ENCODE measurements around the gene NOS1. TPM values are rescaled to one million over a fixed set of nuclear protein-coding genes. Genes with fewer than 3 reads are reported as not detected.

The NOS1 gene
- total RNA-seq, 1 donor from 2014 or later, result 0.05 TPM

DNA sequence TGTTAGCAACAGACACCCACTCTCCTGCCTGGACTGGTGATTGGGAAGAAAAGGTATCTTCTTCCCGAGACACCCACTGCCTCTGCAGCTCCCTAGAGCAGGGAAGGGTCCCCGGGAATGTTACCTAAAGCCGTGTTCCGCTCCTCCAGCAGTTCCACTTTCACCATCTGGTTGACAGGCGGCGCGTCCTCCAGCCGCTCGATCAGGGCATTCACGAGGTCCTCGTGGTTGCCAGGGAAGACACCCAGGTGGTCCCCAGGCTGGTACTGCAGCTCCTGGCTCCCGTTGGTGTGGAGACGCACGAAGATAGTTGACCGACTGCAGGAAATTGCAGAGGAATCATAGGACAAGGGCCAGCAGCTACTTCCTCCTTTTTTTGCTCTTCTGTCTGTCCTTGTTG, 127.0 kb downstream of the NOS1 start:
- Mint-ChIP-seq H3K9me3 (ENCODE audit: unreplicated experiment) (no peaks in the 10 kb centered on the region), H3K36me3 (ENCODE audit: low read depth, unreplicated experiment) (no peaks in the 10 kb centered on the region), H3K27ac (ENCODE audit: unreplicated experiment) (no peak overlapping the region), H3K27me3 (ENCODE audit: unreplicated experiment) (no peaks in the 10 kb centered on the region), H3K4me3 (ENCODE audit: unreplicated experiment) (no peak overlapping the region), H3K4me1 (ENCODE audit: unreplicated experiment) (no peaks in the 10 kb centered on the region)
- no peak for DNase-seq (ENCODE audit: low spot score)
- TF ChIP-seq, protein P1, sequence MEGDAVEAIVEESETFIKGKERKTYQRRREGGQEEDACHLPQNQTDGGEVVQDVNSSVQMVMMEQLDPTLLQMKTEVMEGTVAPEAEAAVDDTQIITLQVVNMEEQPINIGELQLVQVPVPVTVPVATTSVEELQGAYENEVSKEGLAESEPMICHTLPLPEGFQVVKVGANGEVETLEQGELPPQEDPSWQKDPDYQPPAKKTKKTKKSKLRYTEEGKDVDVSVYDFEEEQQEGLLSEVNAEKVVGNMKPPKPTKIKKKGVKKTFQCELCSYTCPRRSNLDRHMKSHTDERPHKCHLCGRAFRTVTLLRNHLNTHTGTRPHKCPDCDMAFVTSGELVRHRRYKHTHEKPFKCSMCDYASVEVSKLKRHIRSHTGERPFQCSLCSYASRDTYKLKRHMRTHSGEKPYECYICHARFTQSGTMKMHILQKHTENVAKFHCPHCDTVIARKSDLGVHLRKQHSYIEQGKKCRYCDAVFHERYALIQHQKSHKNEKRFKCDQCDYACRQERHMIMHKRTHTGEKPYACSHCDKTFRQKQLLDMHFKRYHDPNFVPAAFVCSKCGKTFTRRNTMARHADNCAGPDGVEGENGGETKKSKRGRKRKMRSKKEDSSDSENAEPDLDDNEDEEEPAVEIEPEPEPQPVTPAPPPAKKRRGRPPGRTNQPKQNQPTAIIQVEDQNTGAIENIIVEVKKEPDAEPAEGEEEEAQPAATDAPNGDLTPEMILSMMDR (IDR thresholded peaks at IDR 0.05; ENCODE audit: unreplicated experiment), result no peak

DNA sequence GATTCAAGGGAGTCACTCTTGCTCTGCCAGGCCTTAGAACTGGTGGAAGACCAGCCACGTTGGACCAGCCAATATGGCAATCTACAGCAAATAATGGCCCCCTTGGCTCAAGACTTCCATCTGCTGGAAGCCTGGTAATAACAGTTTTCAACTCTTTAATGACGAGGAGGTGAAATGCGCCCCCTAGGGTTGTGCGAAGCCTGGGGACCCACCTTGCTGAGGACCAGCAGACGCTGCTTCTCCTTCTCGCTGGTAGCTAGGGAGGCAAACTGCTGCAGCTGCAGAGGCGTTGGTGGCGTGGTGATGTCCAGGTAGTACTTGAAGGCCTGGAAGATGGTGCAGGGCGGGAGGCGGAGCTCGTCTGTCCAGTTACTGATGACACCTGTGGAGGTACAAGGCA, 129.7 kb downstream of the NOS1 start:
- DNase-seq (ENCODE audit: low spot score), result no peak
- TF ChIP-seq, protein P1 (IDR thresholded peaks at IDR 0.05; ENCODE audit: unreplicated experiment), result no peak
- Mint-ChIP-seq H3K4me3 (ENCODE audit: unreplicated experiment) (no peak overlapping the region), H3K4me1 (ENCODE audit: unreplicated experiment) (no peaks in the 10 kb centered on the region), H3K36me3 (ENCODE audit: low read depth, unreplicated experiment) (no peaks in the 10 kb centered on the region), H3K9me3 (ENCODE audit: unreplicated experiment) (no peaks in the 10 kb centered on the region), H3K27me3 (ENCODE audit: unreplicated experiment) (no peaks in the 10 kb centered on the region), H3K27ac (ENCODE audit: unreplicated experiment) (no peak overlapping the region)

DNA sequence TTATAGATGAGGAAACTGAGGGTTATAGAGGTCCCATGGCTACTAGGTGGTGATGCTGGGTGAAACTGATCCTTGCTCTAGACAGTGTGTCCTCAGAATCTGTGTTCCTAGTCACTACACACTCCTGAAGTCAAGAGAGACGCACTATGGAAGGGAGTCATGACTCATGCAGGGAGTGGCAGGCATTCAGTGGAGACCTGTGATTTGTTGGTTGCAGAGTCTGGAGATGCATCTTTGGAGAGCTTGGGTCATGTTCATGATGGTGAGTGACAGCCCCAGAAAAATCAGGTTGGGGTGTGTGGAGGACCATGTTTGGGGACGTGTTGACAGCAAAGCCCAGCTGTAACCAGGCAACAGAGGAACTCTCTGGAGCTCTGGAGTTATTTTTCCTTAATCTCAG, 133.2 kb downstream of the NOS1 start:
- TF ChIP-seq, protein P1 (IDR thresholded peaks at IDR 0.05; ENCODE audit: unreplicated experiment), result no peak
- no peaks in the 10 kb centered on the region for H3K36me3 Mint-ChIP-seq (ENCODE audit: low read depth, unreplicated experiment)
- no peaks in the 10 kb centered on the region for H3K9me3 Mint-ChIP-seq (ENCODE audit: unreplicated experiment)
- H3K27me3 Mint-ChIP-seq (ENCODE audit: unreplicated experiment), result peaks cover 1% of the 10 kb centered on the region
- H3K4me3 Mint-ChIP-seq (ENCODE audit: unreplicated experiment), result no peak overlapping the region
- no peaks in the 10 kb centered on the region for H3K4me1 Mint-ChIP-seq (ENCODE audit: unreplicated experiment)
- no peak for DNase-seq (ENCODE audit: low spot score)
- no peak overlapping the region for H3K27ac Mint-ChIP-seq (ENCODE audit: unreplicated experiment)

DNA sequence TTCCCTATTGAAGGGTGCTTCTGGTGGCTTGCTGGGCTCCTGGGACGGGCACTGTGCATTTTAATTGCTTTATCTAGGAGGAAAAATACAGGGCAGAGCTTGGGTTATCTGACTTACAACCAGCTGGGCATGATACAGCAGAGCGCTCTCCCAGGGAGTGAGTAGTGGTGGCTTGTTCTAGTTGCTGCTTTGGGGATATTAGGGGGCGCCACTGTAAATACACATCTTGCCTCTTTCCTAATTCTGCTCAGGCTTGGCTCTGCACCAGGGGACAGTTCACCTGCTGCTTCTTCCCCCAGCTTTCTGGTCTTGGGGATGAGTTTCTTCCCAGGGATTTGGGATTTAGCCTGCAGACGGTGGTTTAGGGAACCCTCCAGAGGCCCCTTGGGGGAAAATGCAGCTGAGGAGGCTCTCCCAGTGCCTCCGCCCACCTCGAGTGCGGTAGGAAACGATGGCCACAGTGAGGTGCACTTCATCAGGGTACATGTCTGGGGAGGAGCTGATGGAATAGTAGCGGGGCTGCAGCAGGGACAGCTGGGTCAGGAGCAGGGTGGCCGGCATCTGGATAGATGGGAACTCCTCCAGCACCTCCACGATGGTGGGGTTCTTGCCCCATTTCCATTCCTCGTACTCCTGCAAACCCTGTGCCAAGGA, 134.3 kb downstream of the NOS1 start:
- Mint-ChIP-seq H3K27me3 (ENCODE audit: unreplicated experiment) (peaks cover 1% of the 10 kb centered on the region), H3K4me3 (ENCODE audit: unreplicated experiment) (no peak overlapping the region), H3K4me1 (ENCODE audit: unreplicated experiment) (no peaks in the 10 kb centered on the region), H3K9me3 (ENCODE audit: unreplicated experiment) (no peaks in the 10 kb centered on the region), H3K27ac (ENCODE audit: unreplicated experiment) (no peak overlapping the region), H3K36me3 (ENCODE audit: low read depth, unreplicated experiment) (no peaks in the 10 kb centered on the region)
- DNase-seq (ENCODE audit: low spot score), result no peak
- TF ChIP-seq, protein P1 (IDR thresholded peaks at IDR 0.05; ENCODE audit: unreplicated experiment), result no peak

DNA sequence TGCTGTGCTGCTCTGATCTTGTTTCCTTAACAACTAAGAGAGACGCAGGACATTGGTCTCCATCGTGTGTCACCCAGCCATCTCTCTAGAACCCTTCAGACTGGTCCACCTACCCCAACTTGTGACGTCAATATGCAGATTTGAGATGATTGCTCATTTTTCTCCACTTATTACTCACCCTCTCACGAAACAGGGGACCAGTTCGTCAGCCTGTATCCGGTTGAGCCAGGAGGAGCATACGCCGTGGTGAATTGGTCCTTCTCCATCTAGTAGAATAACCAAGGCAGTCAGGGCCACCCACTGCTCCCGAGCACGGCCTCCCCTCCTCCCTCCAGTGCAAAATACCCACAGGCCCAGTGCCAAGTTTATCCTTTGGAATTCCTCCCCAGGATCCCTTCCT, 134.9 kb downstream of the NOS1 start:
- Mint-ChIP-seq H3K27ac (ENCODE audit: unreplicated experiment) (no peak overlapping the region), H3K36me3 (ENCODE audit: low read depth, unreplicated experiment) (no peaks in the 10 kb centered on the region), H3K4me1 (ENCODE audit: unreplicated experiment) (no peaks in the 10 kb centered on the region), H3K4me3 (ENCODE audit: unreplicated experiment) (no peak overlapping the region), H3K27me3 (ENCODE audit: unreplicated experiment) (peaks cover 1% of the 10 kb centered on the region), H3K9me3 (ENCODE audit: unreplicated experiment) (no peaks in the 10 kb centered on the region)
- TF ChIP-seq, protein P1 (IDR thresholded peaks at IDR 0.05; ENCODE audit: unreplicated experiment), result no peak
- no peak for DNase-seq (ENCODE audit: low spot score)
